Activated CD8-positive, alpha-beta memory T cell treated with anti-CD3 and anti-CD28 coated beads for 36 hours (primary cell): ENCODE data around the gene MAP3K8. TPM values are rescaled to one million over a fixed set of nuclear protein-coding genes. Genes with fewer than 3 reads are reported as not detected.
"Not testable (repeated sequence)": the region's sequence is repeated elsewhere in the genome, so short reads cannot be mapped to it uniquely, and the experiment has no call there.

Source experiments
- CTCF ChIA-PET: fragments of 350-600 bp; sonication (Branson Sonifier 250); formaldehyde crosslinking; loops from one replicate; lab custom pipeline; 2021; ENCODE audit warnings: antibody characterized with exemption; lab: Charles Lee
- POLR2A ChIA-PET: fragments of 350-600 bp; sonication (Branson Sonifier 250); formaldehyde crosslinking; loops from one replicate; lab custom pipeline; 2021; ENCODE audit warnings: antibody characterized with exemption; lab: Charles Lee
- total RNA-seq, 2 experiments: library from RNA; stranded (reverse); gene quantifications; one replicate each; pipeline ENCODE4 v1.2.3, GENCODE V29; 2021

Gene MAP3K8
- total RNA-seq, 2 experiments from 2014 or later, result 36.4 to 36.9 TPM

DNA sequence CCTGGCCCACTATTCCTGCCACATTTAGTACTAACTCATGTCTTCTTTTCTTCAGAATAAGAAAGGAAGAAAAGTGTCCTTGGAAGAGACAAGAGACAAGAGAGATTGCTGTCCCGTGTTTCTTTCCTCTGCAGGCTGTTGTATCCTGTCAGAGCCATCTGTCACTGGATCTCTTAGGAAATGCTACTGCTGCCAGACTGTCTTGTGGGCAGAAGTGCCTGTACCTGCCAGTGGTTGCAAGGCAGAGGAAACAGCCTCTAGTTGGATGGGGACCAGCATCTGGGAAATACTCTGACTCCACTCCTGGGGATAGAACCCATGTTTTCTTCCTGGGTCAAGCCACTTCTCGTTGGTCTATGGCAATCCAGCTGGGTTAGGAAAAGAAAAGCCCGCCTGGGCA is 16.7 kb upstream of the MAP3K8 start:
- ChIA-PET POLR2A (interaction anchor here (0.7 kb wide), 1 partner anchor 108 kb away, joined by 3 read pairs; no protein-coding TSS in a partner anchor), CTCF (interaction anchor here (0.9 kb wide), 1 partner anchor 26 kb away, joined by 4 read pairs; no protein-coding TSS in a partner anchor)

DNA sequence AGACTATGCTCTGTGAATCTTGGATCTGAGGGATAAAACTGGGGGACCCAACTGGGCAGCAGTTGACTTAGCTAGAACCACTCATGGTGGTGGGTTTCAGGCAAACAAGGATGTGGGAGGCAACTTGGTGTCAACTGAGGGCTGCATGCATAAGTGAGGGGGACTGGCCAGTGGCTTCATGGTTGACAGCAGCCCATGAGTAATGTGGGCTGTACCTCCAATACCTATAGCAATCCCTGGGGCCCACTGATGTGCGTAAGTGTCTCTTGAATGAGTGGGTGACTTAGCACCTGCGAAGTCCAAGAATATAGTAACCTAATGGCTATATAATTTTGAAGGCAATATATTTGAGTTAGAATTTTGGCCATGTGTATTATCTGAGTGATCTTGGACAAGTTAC is 13.7 kb upstream of the MAP3K8 start:
- POLR2A ChIA-PET, result no interaction called here
- CTCF ChIA-PET, result interaction anchor here (2.8 kb wide), 1 partner anchor 17 kb away, joined by 11 read pairs; no protein-coding TSS in a partner anchor

DNA sequence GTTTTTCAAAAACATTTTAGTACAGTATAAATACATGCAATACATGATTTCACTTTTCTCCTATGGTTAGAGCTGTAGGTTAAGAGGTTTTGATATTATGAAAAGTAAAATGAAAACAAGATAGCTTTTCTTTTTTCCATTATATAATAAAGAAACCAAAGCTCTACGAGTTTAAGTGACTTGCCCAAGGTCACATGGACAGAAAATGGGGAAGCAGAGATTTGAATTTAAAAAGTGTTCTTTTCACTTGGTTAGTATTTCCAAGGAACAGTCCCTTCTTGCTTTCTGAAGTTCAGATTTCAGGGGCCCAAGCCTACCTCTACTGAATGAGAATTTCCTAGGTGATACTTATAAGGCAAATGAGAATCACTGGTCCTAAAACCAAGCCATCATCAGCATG is 13.2 kb upstream of the MAP3K8 start:
- POLR2A ChIA-PET, result no interaction called here
- CTCF ChIA-PET, result interaction anchor here (2.8 kb wide), 1 partner anchor 16 kb away, joined by 11 read pairs; no protein-coding TSS in a partner anchor

DNA sequence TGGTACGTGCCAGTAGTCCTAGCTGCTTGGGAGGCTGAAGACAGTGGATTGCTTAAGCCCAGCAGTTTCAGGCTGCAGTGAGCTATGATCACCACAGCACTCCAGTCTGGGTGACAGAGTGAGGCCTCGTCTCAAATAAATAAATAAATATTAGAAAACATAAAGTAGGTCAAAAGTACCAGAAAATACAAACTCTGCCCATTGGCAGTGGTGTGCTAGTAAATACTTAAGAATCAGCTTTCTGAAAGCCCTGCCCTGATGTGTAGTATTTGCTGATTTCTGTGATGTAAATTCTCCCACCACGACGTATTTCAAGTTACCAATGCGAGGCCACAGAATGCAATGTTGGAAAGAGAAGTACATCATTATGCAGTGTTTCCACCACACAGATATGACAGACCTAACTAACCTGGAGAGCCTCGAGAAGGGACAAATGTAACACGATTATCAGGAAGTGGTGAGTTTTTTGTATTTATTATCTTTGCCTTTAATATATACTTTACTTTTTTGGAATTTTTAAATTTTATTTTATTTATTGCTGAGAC is 11.8 kb upstream of the MAP3K8 start:
- POLR2A ChIA-PET, result interaction anchor here (1.9 kb wide), 1 partner anchor 11 kb away, joined by 8 read pairs; the partner anchor contains the start of gene MAP3K8
- CTCF ChIA-PET, result interaction anchor here (0.9 to 2.8 kb wide), 2 partner anchors 11 to 15 kb away, joined by 3 to 11 read pairs; no protein-coding TSS in a partner anchor

DNA sequence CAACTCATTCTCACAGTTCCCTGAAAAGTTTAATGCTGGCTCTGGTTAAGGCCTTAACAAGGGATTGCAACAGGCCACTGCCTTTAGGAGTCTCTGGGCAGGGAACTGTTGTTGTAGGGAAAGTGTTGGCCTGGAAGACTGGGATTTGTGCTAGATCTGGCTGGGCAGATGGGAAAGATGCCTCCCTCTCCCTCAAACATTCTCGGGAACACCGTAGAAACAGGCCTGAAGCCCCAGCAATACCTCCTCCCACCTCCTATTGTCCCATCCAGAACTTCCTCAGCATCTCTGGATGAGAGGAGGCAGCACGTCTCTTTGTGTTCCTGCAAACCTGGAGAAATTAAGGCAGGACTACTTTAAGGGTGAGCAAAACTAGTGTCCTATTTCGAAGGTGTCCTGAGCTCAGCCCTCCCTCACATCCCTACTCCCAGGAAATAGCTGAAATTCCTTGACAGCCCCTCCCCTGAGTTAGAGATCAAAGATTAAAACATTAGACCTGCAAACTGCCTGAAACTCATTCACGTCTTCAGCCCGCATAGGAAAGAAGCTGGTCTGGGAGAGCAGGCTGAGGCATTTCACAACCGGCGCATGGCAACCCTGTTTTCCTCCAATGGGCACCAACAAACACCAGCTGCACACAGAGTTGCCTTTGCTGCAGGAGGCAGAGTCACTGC is 10.9 kb upstream of the MAP3K8 start:
- CTCF ChIA-PET, result interaction anchor here (0.9 kb wide), 1 partner anchor 10 kb away, joined by 3 read pairs; no protein-coding TSS in a partner anchor
- POLR2A ChIA-PET, result interaction anchor here (1.9 kb wide), 1 partner anchor 11 kb away, joined by 8 read pairs; the partner anchor contains the start of gene MAP3K8

DNA sequence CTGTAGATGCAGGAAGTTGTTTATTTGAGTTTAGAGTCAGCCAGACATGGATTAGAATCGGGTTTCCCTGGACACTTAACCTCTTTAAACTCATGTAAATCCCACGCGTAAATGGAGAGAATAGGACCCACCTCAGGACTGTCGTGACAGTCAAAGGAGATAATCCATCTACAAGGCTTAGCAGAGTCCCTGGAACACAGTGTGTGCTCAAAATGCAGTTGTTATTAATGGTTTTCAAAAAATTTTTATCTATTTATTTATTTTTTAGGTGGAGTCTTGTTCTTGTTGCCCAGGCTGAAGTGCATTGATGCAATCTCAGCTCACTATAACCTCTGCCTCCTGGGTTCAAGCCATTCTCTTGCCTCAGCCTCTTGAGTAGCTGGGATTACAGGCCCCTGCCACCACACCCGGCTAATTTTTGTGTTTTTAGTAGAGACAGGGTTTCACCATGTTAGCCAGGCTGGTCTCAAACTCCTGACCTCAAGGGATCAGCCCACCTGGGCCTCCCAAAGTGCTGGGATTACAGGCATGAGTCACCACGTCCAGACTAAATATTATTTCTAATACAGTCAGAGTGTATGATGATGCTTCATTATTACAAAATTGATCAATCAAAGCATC is 10.2 kb upstream of the MAP3K8 start:
- POLR2A ChIA-PET, result interaction anchor here (1.9 kb wide), 1 partner anchor 10 kb away, joined by 8 read pairs; the partner anchor contains the start of gene MAP3K8
- CTCF ChIA-PET, result not testable (repeated sequence)

DNA sequence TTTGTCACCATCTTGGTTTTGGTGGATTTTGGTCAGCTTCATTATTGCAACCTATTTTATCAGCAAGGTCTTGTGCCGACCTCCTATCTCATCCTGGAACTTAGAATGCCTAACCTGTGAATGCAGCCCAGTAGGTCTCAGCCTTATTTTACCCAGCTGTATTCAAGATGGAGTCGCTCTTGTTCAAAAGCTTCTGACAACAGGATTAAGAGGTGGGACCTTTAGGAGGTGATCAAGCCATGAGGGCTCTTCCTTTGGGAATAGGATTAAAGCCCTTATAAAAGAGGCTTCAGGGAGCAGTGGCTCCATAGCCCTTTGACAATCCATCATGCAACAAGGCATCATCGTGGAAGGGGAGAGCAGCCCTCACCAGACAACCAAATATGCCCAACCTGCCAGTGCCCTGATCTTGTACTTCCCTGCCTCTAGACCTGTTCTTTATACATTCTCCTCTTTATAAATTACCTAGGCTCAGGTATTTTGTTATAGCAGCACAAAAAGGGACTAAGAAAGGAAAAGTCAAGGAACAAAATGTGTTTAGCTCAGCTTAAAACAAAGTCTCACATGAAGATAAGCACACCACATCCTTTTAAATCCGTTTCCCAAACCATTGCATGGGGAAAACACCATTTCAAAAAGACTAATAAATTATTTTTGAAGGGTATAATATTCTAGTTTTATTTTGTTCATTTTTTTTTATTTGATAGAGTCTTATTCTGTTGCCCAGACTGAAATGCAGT is 8.5 kb upstream of the MAP3K8 start:
- ChIA-PET POLR2A (interaction anchor here (0.5 kb wide), 1 partner anchor 97 kb away, joined by 3 read pairs; no protein-coding TSS in a partner anchor), CTCF (no interaction called here)

DNA sequence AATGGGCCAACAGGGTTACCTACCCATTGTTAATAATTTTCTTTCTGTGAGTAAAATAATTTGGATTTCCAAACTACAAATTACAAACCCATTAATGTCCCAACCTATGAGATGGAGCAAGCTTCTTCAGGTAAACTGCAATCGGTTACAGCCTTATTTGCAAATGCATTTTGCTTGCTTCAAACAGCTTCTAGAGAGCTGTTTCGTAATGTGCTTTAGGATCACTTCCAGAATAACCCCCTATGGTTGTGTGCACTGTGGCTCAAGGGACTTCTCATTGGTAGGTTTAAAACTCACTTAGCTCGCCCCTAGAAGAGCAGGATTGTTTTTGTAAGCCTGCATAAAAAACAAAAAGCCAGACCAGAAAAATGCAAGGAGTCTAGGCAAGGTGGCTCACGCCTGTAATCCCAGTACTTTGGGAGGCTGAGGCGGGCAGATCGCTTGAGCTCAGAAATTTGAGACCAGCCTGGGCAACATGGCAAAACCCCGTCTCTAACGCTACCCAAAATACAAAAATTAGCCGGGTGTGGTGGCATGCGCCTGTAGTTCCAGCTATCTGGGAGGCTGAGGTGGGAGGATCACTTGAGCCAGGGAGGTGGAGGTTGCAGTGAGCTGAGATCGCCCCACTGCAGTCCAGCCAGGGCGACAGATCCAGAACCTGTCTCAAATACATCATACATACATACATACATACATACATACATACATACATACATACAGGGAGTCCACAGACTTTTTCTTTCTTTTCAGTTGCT is 3.3 kb upstream of the MAP3K8 start:
- ChIA-PET CTCF (interaction anchor here (1.0 kb wide), 1 partner anchor 89 kb away, joined by 3 read pairs; no protein-coding TSS in a partner anchor), POLR2A (no interaction called here)

DNA sequence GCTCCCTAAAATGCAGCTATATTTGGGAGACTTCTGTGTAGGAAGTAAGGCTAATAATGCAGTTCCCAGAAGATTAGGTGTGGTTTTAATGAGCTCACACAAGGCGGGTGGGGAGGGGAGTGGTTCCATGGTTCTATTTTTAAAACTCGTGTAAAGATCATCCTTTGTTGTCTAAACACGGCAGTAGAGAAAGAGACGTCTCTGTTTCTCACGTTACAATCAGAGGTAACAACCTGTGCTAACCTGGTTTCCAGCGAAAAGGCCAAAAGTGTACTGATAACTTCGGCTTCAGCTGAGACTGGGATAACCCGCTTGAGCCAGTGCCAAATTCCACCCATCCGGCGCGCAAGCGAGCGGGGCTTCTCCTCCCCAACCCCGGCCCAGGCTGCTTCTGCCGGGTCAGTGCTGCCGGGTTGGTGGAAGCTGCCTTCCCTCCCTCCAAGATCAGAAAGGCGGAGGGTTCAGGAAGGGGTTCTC is 2.5 kb upstream of the MAP3K8 start:
- CTCF ChIA-PET, result interaction anchor here (1.0 kb wide), 1 partner anchor 88 kb away, joined by 3 read pairs; no protein-coding TSS in a partner anchor
- POLR2A ChIA-PET, result no interaction called here

DNA sequence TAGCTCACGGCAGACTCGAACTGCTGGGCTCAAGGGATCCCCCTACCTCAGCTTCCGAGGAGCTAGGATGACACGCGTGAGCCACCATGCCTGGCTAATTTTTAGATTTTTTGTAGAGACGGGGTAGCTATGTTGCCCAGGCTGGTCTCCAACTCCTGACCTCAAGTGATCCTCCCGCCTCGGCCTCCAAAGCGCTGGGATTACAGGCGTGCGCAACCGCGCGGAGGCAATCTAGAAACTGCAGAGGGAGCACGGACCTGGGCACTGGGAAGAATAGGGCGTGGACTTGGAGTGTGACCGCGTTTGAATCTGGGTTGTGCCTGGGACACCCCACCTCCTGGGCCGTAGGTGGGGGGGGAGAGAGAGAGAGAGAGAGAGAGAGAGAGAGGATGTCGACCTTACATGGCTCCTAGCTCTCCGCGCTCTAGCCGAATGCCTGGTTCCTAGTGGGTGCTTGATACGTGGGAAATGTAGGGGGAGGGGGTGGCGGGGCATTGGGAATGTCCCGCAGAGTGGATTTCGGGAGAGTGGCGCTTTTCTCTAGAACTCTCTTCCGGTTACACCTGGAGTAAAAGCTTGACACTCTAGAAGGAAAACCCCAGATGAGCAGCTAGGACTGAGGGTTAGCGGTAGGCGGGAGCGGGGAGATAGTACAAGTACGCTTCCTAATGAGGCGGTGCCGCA is 1.2 kb upstream of the MAP3K8 start:
- CTCF ChIA-PET, result interaction anchor here (0.8 to 2.8 kb wide), 2 partner anchors 10 to 97 kb away, joined by 3 to 11 read pairs; no protein-coding TSS in a partner anchor

DNA sequence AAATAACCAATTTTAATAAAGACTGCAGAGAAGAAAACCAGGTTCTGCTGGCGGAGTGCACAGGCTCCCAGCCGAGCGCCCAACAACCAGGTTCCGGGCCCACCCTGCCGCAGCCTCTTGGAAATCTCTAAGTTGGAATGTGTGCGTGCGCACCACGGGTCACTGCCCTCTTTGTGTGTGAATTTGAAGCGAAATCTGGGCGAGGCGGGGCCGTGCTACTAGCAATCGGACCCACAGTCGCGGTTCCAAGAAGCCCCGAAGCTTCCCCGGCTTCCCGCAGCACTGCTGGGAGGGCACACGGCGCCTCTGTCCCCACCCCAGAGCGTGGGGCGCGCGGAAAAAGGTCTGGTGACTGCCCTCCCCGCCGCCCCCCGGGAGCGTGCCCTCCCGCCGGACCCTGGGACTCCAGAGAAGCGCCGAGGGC is 666 bp upstream of the MAP3K8 start:
- CTCF ChIA-PET, result interaction anchor here (0.8 to 2.8 kb wide), 3 partner anchors 11 to 96 kb away, joined by 3 to 11 read pairs (median 4); no protein-coding TSS in a partner anchor
- POLR2A ChIA-PET, result interaction anchor here (0.5 to 2.7 kb wide), 9 partner anchors 10 to 98 kb away, joined by 3 to 9 read pairs (median 4); no protein-coding TSS in a partner anchor

More for the DNA sequence above, 1.2 kb upstream of the MAP3K8 start:
- POLR2A ChIA-PET, result interaction anchor here (0.5 to 2.7 kb wide), 7 partner anchors 10 to 98 kb away, joined by 3 to 9 read pairs (median 7); no protein-coding TSS in a partner anchor

DNA sequence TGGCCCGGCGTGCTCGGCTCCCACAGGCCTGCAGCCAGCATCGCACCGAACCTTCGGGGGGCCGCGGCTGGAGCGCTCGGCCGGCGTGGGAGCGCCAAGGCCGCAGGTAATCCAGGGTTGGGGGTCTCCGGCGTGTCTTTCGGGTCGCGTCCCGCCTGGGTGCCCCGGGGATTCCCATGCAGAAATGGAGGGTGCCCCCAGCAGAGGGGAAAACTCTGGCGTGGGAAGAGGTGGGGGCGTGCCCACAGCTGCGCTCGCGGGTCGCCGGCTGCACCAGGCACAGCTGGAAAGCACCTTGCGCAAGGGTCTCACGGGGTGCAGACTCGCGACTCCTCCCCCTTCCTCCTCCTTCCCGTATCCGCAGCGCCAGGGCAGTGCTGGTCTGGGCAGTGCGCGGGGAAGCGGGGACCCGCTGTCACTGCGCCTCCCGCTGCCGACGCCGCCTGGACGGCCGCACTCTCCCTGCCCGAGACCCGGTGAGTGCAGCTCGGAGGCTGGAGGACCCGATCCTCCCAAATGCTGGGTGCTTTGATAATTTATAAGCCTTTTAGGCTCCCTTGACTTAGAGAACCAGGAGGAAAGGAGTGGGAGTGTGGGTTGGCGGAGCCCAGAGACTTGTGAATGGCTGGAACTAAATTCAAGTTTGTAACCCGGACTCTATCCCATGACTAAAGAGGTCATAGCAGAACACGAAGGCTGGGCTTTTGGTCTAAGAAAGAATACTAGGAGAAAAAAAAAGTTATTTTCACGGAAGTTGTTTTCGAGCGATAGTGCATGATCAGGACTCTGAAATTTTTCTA is 489 bp downstream of the MAP3K8 start:
- ChIA-PET CTCF (interaction anchor here (0.8 to 2.8 kb wide), 4 partner anchors 20 to 99 kb away, joined by 3 to 11 read pairs (median 4); no protein-coding TSS in a partner anchor), POLR2A (interaction anchor here (0.6 to 2.7 kb wide), 6 partner anchors 11 to 261 kb away, joined by 3 to 9 read pairs (median 5); no protein-coding TSS in a partner anchor)

DNA sequence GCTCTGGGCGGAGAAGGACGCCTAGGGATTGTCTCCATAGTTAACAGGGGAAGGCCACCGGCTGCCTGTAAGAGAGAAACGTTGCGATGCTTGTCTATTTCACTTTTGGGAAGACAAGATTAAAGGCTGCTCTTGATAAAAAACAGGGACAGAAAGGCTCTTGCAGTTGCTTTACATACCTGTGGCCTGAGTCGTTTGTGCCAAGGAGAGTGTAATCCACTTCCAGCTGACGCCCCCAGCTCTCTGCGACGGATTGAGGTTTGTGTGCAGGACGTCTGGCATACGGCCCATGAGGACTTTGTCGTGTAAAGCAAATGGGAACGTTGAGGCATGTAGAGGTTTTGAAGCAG is 1.1 kb downstream of the MAP3K8 start:
- CTCF ChIA-PET, result interaction anchor here (1.4 to 2.8 kb wide), 2 partner anchors 94 to 98 kb away, joined by 4 to 11 read pairs; no protein-coding TSS in a partner anchor
- POLR2A ChIA-PET, result interaction anchor here (0.8 to 2.7 kb wide), 3 partner anchors 16 to 96 kb away, joined by 3 to 7 read pairs (median 3); no protein-coding TSS in a partner anchor

DNA sequence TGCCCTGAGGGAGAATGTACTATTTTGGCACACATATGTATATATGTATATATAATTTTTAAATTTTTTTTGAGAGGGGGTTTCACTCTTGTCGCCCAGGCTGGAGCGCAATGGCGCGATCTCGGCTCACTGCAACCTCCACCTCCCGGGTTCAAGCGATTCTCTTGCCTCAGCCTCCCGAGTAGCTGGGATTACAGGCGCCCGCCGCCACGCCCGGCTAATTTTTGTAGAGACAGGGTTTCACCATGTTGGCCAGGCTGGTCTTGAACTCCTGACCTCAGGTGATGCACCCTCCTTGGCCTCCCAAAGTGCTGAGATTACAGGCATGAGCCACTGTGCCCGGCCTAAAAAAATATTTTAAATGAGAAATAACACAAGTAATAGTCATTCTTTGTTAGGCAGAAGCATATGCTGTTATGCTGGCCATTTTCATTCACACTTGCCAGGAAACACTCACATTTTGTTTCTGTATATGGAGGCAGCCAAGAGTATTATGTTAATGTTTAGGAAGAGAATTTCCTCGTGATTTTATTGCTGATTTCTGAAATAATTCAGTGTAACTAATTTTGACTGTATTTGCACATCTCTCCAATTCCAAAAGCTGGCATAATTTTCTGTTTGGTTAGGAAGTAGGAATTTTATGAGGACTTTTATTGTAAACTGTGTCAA is 1.6 kb downstream of the MAP3K8 start:
- ChIA-PET POLR2A (interaction anchor here (0.6 to 2.7 kb wide), 4 partner anchors 9 to 1271 kb away, joined by 3 to 7 read pairs (median 4); no protein-coding TSS in a partner anchor), CTCF (interaction anchor here (0.7 to 2.8 kb wide), 2 partner anchors 15 to 45 kb away, joined by 3 to 11 read pairs; no protein-coding TSS in a partner anchor)

DNA sequence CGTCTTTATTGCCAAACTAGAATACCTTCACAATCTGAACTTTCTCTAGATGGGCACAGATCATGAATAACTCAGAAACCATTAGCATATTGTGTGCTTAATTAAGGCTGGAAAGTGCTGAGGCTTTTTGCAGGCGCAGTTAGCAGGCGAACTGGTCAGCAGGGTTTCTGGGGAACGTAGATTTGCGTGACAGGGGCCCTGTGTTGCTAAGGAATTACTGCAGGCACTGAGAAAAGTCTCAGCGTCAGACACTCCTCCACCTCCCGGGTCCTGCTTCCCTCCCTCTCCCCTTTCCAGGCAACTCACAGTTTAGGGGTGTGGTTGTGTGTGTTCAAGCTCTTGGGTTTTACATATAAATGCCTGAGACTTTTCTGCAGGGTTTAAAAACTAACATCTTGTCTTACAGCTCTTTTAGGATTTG is 2.2 kb downstream of the MAP3K8 start:
- ChIA-PET POLR2A (interaction anchor here (0.6 to 1.4 kb wide), 3 partner anchors 8 to 1270 kb away, joined by 3 to 5 read pairs (median 4); no protein-coding TSS in a partner anchor), CTCF (interaction anchor here (0.7 to 2.8 kb wide), 3 partner anchors 15 to 92 kb away, joined by 3 to 11 read pairs (median 5); no protein-coding TSS in a partner anchor)
